ENCODE measurements around the gene ATAD3C. TPM values are rescaled to one million over a fixed set of nuclear protein-coding genes. Genes with fewer than 3 reads are reported as not detected.
"Not testable (repeated sequence)": the region's sequence is repeated elsewhere in the genome, so short reads cannot be mapped to it uniquely, and the experiment has no call there.

The ATAD3C gene
- total and polyA plus RNA-seq, 2 experiments from 2014 or later = 0.45 to 1.3 TPM

GRCh38 chr1:1450616-1451015 lies 1.1 kb downstream of the ATAD3C start:
- H3K27ac Mint-ChIP-seq; H3K36me3 ChIP-seq (ENCODE audit: insufficient read depth); H3K9me3 Mint-ChIP-seq; H3K4me3 Mint-ChIP-seq; ATAC-seq; DNase-seq (ENCODE audit: low spot score); H2AFZ ChIP-seq; H3K79me2 ChIP-seq (replicated peaks; ENCODE audit: insufficient read depth); H3K4me2 ChIP-seq; H3K27me3 Mint-ChIP-seq (ENCODE audit: insufficient read depth, low read depth, poor library complexity); H3K4me3 ChIP-seq; H3K27ac ChIP-seq (ENCODE audit: low read depth); H3K4me1 ChIP-seq (ENCODE audit: insufficient read depth); H3F3A ChIP-seq (replicated peaks; ENCODE audit: low read depth); H4K20me1 ChIP-seq (replicated peaks; ENCODE audit: insufficient read depth); H3K4me1 Mint-ChIP-seq; H3K9me2 ChIP-seq (ENCODE audit: insufficient read depth); H3K36me3 Mint-ChIP-seq (ENCODE audit: low read depth); H3K27me3 ChIP-seq (ENCODE audit: insufficient read depth): not testable (repeated sequence)

DNA sequence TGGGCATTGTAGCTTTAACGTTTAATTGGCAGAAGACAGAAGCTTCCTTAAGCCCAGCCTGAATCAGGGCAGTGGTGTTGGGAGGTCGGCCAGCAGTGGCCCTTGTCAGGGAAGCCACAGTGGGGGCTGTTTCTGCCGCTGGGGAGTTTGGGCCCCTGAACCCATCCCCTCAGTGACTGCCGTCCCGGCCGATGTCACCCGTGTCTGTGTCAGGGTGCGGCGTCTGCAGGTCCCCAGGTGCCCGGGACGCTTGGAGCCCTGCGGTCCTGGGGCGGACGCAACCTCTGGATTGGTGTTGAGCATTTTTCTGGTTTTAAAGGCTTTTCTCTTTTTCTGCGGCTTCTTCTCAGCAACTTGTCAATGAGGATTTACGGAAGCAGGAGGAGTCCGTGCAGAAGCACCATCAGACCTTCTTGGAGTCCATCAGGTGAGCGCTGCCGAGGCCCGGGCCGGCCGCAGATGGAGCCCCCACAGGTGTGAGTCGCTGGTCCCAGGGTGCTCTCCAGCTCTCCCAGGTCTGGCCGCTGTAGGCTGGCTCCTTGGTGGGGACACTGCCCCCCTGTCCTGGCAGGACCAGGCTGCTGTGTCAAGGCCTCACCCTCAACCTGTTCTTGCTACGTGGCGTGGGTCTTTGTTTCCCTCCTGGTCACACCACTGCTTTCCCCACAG lies 2.3 kb downstream of the ATAD3C start:
- DNase-seq (ENCODE audit: low spot score) = no peak
- Histone ChIP-seq H3K4me1 (ENCODE audit: insufficient read depth) (no peaks in the 10 kb centered on the region), H3K4me2 (no peak overlapping the region), H3F3A (replicated peaks; ENCODE audit: low read depth) (no peaks in the 10 kb centered on the region), H3K9me2 (ENCODE audit: insufficient read depth) (no peaks in the 10 kb centered on the region), H2AFZ (no peak overlapping the region), H3K4me3 (no peak overlapping the region), H3K36me3 (ENCODE audit: insufficient read depth) (no peaks in the 10 kb centered on the region), H4K20me1 (replicated peaks; ENCODE audit: insufficient read depth) (no peaks in the 10 kb centered on the region), H3K27ac (ENCODE audit: low read depth) (no peak overlapping the region), H3K27me3 (ENCODE audit: insufficient read depth) (no peaks in the 10 kb centered on the region), H3K79me2 (replicated peaks; ENCODE audit: insufficient read depth) (no peaks in the 10 kb centered on the region)
- H3K27ac Mint-ChIP-seq = no peak overlapping the region
- no peak for ATAC-seq
- H3K4me3 Mint-ChIP-seq = no peak overlapping the region
- peaks cover 4% of the 10 kb centered on the region for H3K27me3 Mint-ChIP-seq (ENCODE audit: insufficient read depth, low read depth, poor library complexity)
- H3K9me3 Mint-ChIP-seq = no peaks in the 10 kb centered on the region
- no peaks in the 10 kb centered on the region for H3K36me3 Mint-ChIP-seq (ENCODE audit: low read depth)
- H3K4me1 Mint-ChIP-seq = no peaks in the 10 kb centered on the region
- TF ChIP-seq CREB1 (CRISPR knock-in tag; IDR thresholded peaks at IDR 0.05; ENCODE audit: low read depth) = no peak
- no peak for TF ChIP-seq STAT1 (IDR thresholded peaks at IDR 0.05; ENCODE audit: unreplicated experiment)
- no peak for TF ChIP-seq EZH2 (IDR thresholded peaks at IDR 0.05; ENCODE audit: low read depth, unreplicated experiment)
- TF ChIP-seq ZNF462 (CRISPR knock-in tag; IDR thresholded peaks at IDR 0.05) = no peak
- no peak for TF ChIP-seq ZNF331 (CRISPR knock-in tag; IDR thresholded peaks at IDR 0.05; ENCODE audit: low read depth)
- no peak for TF ChIP-seq ZNF114 (CRISPR knock-in tag; IDR thresholded peaks at IDR 0.05)
- TF ChIP-seq POLR2AphosphoS5 (IDR thresholded peaks at IDR 0.05; ENCODE audit: low read depth) = no peak
- TF ChIP-seq, protein P1, sequence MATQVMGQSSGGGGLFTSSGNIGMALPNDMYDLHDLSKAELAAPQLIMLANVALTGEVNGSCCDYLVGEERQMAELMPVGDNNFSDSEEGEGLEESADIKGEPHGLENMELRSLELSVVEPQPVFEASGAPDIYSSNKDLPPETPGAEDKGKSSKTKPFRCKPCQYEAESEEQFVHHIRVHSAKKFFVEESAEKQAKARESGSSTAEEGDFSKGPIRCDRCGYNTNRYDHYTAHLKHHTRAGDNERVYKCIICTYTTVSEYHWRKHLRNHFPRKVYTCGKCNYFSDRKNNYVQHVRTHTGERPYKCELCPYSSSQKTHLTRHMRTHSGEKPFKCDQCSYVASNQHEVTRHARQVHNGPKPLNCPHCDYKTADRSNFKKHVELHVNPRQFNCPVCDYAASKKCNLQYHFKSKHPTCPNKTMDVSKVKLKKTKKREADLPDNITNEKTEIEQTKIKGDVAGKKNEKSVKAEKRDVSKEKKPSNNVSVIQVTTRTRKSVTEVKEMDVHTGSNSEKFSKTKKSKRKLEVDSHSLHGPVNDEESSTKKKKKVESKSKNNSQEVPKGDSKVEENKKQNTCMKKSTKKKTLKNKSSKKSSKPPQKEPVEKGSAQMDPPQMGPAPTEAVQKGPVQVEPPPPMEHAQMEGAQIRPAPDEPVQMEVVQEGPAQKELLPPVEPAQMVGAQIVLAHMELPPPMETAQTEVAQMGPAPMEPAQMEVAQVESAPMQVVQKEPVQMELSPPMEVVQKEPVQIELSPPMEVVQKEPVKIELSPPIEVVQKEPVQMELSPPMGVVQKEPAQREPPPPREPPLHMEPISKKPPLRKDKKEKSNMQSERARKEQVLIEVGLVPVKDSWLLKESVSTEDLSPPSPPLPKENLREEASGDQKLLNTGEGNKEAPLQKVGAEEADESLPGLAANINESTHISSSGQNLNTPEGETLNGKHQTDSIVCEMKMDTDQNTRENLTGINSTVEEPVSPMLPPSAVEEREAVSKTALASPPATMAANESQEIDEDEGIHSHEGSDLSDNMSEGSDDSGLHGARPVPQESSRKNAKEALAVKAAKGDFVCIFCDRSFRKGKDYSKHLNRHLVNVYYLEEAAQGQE (IDR thresholded peaks at IDR 0.05; ENCODE audit: unreplicated experiment) = no peak
- no peak for TF ChIP-seq NANOG (IDR thresholded peaks at IDR 0.05; ENCODE audit: borderline replicate concordance)
- no peak for TF ChIP-seq JUNB (IDR thresholded peaks at IDR 0.05; ENCODE audit: unreplicated experiment)
- no peak for TF ChIP-seq EZH2phosphoT487 (IDR thresholded peaks at IDR 0.05; ENCODE audit: unreplicated experiment)

Measured in GM23338 (cell line).